ENCODE results near the gene RASAL1.

DNA sequence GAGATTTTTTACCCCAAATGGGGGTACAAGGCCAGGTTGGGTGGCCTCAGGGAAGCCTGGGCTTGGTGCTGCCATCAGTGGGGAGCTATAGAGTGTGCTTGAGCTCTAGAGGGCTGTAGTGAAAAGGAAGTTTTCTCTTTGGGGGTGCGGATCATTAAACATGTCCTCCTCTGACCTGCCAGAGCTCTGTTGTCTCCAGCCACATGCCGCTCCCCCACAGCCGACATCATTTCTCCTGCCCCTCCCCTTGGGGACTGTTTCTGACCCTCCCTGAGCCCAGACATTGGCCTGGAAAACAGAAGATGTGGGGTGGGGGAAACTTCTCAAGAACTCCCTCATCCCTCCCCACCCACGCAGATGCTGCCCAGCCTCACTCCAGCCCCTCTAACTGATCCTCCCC lies 53.7 kb downstream of the RASAL1 start:
- TF ChIP-seq POLR2A (IDR thresholded peaks at IDR 0.05; ENCODE audit: extremely low read depth, insufficient read length) (no peak), MYC (IDR thresholded peaks at IDR 0.05; ENCODE audit: low read depth, low read length) (no peak)
- TF ChIP-seq, protein P1, sequence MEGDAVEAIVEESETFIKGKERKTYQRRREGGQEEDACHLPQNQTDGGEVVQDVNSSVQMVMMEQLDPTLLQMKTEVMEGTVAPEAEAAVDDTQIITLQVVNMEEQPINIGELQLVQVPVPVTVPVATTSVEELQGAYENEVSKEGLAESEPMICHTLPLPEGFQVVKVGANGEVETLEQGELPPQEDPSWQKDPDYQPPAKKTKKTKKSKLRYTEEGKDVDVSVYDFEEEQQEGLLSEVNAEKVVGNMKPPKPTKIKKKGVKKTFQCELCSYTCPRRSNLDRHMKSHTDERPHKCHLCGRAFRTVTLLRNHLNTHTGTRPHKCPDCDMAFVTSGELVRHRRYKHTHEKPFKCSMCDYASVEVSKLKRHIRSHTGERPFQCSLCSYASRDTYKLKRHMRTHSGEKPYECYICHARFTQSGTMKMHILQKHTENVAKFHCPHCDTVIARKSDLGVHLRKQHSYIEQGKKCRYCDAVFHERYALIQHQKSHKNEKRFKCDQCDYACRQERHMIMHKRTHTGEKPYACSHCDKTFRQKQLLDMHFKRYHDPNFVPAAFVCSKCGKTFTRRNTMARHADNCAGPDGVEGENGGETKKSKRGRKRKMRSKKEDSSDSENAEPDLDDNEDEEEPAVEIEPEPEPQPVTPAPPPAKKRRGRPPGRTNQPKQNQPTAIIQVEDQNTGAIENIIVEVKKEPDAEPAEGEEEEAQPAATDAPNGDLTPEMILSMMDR (IDR thresholded peaks at IDR 0.05; ENCODE audit: low read depth, low read length), result no peak
- TF ChIP-seq, protein P2, sequence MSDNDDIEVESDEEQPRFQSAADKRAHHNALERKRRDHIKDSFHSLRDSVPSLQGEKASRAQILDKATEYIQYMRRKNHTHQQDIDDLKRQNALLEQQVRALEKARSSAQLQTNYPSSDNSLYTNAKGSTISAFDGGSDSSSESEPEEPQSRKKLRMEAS (IDR thresholded peaks at IDR 0.05; ENCODE audit: low read depth, low read length), result no peak
